ENCODE measurements around the gene UTS2B.

DNA sequence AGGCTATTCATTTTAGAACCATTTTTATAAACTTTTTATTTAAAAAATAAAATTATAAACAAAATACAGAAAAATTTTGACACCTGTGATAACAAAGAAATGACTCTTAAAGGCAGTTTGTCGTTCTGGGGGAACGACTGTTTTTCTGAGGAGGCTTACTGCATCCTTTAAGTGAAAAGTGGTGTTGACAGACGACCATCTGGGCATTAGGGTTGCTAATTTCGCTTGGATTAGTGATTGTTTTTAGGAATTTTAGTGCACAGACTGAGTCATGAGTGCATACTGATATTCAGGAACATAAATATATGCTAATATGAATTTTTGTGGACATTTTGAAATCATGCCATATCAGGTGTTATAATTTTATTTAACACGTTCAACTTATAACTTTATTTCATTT is 102.8 kb downstream of the UTS2B start:
- no peak for TF ChIP-seq POLR2A (IDR thresholded peaks at IDR 0.05)
- TF ChIP-seq, protein P1, sequence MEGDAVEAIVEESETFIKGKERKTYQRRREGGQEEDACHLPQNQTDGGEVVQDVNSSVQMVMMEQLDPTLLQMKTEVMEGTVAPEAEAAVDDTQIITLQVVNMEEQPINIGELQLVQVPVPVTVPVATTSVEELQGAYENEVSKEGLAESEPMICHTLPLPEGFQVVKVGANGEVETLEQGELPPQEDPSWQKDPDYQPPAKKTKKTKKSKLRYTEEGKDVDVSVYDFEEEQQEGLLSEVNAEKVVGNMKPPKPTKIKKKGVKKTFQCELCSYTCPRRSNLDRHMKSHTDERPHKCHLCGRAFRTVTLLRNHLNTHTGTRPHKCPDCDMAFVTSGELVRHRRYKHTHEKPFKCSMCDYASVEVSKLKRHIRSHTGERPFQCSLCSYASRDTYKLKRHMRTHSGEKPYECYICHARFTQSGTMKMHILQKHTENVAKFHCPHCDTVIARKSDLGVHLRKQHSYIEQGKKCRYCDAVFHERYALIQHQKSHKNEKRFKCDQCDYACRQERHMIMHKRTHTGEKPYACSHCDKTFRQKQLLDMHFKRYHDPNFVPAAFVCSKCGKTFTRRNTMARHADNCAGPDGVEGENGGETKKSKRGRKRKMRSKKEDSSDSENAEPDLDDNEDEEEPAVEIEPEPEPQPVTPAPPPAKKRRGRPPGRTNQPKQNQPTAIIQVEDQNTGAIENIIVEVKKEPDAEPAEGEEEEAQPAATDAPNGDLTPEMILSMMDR (IDR thresholded peaks at IDR 0.05), result no peak
